NCI-H2227 (cell line): ENCODE results near the gene PRKCE.
"Not testable (repeated sequence)": the region's sequence is repeated elsewhere in the genome, so short reads cannot be mapped to it uniquely, and the experiment has no call there.

ENCODE experiments used
- DNase-seq: peaks from one replicate; lab custom pipeline; 2025; ENCODE audit not compliant: unreplicated experiment; lab: John Stamatoyannopoulos, UW

The PRKCE gene

DNA sequence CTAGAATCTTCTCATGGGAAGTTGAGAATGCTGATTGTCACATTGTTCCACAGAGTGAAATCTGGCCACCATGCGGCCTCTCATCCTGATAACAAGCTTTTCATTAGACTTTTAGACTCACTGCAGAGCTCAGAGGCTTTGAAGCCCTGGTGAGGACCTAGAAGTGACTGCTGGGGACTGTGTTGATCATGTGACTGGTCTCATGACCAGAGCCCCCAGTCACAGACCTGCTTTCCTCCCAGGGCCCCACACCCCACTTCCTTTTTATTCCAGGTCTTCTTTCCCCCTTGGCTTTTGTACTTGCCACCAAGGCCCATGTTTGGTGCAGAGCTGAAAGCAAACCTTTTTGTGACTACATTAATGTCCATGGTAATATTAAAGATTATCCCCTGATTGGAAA is 45.2 kb downstream of the PRKCE start:
- no peak for DNase-seq

DNA sequence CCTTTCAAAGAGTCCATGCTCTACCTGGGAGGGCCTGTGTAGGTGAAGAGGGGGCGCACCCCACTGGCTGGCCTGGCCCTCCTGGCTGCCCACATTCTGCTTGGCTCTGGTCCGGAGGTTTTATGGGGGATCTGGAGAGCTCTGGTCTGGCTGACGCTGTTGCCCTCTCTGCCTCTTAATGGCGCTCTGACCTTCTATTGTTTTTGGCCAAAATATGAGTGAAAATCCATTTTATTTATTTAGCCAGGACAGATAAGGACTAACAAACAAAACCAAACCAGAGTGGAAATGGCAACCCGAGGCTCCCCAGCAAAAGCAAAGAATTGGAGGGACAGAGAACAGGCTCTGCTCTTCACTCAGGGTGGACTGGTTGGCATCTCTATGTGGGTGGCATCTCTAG is 45.7 kb downstream of the PRKCE start:
- no peak for DNase-seq

DNA sequence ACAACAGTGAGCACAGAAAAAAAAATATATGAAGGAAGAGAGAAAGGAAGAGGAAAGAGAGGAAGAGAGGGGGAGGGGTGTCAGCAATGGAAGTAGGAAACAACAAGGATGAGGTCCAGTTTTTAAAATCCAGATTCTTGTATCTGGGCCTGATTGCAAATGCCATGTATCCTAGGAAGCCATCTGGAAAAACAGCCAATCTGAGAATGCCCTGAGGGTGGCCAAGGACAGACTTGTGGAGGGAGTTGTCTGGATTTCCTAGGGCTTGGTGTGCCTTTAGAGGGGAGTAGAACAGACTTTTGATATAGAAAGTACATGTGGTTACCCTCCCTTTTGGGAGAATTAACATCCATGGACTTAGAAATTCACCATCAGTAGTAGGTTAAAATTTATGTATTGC is 47.1 kb downstream of the PRKCE start:
- no peak for DNase-seq

DNA sequence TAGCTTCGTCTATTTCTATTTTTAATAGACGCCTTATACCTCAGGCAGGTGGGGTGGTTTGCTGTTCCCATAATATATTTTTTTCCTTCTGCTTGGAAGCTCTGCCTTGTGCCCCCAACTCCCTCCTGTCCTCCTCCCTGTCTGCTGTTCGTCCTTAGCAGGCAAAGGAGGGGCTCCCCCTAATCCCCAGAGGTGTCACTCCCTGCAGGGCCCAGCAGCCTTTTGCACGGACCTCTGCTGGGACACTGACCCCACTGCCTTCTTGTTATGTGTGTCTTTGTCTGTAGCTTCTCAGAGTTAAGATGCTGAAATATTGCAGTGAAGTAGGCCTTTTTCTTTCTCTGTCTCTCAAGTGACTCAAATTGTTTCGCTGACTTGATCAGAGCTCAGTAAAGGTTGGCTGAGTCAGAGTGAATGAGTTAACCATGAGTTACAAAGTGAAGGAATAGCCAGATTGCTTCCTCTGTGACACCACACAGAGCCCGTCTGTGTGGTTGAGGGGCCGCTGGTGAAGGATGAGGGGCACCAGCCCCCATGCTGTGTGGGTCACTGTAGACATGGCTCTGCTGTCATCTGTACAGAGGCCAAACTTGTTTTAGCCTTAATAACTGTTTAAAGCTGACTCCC is 47.7 kb downstream of the PRKCE start:
- no peak for DNase-seq

DNA sequence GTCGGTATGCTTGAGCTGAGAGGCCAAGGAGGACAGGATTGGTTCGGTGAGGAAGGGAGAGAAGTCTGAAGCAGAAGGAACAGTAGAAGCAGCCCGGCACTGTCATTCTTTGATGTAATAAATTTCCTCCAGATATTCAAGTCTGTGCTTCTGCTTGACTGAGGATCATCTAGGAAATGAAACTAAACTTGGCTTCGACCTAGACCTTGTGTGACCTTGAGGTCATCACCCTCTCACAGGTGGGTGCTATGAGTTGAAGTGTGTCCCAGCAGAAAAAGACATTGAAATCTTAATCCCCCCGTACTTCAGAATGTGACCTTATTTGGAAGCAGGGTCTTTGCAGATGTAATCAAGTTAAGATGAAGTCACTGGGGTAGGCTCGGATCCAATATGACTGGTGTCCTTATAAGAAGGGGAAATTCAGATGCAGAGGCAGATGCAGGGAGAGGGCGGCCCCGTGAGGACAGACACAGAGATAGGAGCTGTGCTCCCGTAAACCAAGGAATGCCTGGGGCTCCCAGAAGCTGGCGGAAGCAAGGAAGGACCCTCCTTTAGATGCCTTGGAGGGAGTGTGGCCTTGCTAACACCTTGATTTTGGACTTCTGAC is 49.0 kb downstream of the PRKCE start:
- DNase-seq, result no peak

DNA sequence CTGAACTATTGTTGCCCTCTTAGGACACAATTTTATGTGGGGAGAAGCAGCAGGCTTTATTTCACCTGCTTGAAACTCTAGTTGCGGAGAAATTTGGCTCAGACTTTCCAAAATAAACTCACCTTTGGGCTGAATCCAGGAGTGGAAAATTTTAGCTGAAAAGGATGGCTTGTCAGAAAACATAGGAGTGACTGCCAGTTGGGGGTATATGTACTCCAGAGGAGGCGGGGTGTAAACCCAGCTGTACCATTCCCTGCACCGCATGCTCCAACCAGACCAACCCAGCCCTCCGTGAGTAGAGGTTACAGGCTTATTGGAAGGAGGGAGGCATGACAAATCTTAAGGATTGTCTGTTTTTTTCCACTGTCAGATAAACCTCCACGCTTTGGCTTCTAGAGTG is 53.8 kb downstream of the PRKCE start:
- DNase-seq, result peak; percentile 62

DNA sequence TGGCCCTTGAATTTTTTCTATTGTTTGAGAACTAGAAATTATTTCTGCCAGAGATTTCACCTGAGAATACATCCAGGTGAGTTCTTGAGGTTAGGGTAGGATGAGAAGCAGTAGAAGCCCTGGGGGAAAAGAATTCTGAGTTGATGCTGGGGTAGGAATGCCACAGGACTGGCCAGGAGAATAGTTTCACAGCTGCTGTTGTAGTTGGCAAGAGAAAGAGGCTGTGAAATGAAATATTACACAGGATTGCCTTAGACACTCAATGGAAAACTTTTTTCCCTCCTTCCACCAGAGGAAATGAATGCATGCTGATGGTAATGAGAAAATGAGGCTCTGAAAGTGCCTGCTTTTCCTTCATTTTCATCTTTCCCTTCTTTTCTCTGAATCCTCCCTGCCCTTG is 54.6 kb downstream of the PRKCE start:
- no peak for DNase-seq

DNA sequence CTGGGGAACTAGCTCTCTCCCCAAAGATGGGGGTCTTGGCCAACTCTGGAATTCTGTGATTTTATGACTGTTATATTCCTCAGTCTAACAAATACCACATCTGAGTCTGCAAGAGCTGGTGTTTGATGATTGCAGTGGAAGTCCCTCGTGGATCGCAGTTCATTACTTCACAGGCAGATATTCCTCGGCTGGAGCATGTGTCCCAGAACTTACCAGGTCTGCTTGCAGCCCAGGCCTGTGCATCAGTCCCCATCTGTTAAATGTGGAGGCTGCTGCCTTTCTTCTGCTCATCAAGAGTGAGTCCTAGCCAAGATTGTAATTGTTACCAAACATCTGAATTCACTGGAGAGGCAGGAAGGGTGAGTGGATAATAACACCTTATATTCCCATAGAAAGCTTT is 55.5 kb downstream of the PRKCE start:
- DNase-seq, result no peak

DNA sequence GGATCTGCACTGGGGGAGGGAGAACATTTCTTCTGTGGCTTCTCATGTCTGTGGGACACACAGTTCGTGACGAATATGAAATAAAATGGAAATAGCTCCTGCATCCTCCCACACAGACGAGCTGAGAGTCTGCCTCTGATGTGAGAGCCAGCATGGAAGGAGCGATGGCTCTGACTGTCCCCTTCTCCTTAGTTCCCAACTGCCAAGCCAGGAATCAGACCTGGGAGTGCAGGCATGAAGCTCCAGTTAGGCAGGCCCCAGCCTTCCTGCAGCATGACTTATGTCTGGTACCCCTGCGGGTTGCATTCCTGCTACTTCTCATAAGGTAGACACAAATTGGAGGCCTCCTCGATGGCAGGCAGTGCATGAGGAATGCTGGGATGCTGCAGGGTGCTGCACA is 56.2 kb downstream of the PRKCE start:
- no peak for DNase-seq

DNA sequence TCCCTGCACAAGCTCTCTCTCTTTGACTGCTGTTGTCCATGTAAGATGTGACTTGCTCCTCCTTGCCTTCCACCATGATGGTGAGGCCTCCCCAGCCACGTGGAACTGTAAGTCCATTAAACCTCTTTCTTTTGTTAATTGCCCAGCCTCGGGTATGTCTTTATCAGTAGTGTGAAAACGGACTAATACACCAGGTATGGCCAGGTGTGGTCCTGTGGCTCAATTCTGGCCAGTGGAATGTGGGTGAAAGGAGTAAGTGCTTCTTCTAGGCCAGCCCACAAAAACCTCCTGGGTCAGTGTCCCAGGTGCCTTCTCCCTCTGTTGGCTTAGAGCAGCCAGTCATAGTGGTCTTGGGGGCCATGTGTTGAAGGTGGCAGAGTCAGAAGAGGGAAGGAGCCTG is 57.0 kb downstream of the PRKCE start:
- DNase-seq, result no peak

DNA sequence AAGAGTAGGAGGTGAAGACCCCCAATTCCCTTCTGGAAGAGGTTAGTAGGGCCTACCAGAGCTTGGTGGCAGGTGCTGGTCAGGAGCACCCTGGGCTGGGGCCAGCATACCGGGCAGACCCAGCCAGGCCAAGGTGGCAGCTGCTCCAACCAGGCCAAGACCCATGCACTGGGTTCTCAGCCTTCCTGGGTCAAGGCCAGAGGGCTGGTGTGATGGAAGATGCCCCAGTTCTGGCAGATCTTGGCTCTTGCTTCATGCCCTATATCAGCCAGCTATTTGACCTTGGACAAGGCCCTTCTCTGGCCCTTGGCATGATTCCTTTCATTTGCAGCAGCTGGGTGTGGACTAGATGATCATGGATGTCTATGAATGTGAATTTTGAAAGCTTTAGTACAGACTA is 57.7 kb downstream of the PRKCE start:
- no peak for DNase-seq

DNA sequence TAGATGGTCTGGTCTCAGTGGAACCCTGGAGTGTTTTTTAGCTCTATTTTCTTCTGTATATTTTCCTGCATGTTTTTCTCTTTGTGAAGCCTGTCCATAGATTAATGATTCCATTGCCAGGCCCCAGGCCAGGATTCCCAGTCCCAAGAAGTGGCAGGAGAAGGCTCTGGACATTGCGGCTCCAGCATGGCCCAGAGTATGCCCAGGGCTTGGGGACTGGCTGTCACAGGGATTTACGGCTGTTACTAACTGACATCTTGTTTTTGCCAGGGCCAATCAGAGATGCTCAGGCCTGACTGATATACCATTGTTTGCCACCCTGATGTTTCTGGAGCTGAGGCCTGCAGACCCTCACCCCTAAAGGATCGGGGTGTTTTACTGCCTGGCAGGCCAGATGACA is 59.0 kb downstream of the PRKCE start:
- no peak for DNase-seq

DNA sequence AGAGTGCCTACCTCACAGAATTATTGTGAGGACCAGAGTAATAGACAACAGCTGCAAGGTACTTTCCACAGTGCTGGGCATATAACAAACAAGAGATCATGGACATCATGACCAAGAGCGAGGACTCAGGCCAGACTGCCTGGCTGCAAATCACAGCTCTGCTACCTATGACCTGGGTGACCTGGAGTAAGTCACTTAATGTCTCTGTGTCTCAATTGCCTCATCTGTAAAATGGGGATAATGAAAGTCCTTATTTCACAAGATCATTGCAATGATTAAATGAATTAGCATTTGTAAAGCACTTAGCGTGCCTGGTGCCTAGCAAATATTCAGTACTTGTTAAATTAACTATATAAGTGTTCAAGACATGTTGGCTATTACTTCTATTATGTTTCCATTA is 59.7 kb downstream of the PRKCE start:
- DNase-seq, result no peak

DNA sequence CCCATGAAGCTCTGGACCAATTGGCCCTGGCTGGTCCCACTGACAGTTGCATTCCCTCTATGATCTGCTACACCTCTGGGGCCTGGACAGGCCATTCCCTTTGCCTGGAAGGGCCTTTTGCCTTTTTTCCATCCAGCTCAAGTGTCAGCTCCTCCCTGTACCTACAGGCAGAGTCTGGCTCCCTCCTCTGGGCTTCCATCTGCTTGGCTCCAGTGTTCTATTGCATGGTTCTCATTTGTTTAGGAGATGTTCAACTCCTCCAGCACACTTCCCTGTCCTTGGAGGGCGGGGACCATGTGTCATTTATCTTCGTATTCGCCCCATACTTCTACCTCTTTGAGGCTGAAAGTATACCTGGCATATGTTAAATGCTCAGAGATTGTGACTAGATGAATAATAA is 61.1 kb downstream of the PRKCE start:
- no peak for DNase-seq

DNA sequence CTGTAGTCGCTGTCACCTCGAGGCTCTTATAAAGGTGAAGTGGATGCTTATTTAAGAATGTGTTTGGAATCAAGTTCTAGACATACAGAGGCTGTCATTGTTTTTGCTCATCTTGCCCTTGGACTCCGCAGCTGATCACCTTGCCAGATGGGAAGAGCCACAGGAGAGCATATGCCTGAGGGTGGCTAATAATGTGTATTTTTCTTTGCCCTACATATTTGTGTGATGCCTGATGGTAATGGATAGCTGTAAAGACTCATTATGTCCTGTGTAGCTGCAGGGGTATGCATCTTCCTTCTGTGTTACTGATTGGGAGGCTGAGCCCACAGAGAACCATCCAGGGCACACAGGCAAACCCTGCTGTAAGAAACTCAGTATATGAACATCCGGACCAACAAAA is 61.7 kb downstream of the PRKCE start:
- DNase-seq, result peak; percentile 44

DNA sequence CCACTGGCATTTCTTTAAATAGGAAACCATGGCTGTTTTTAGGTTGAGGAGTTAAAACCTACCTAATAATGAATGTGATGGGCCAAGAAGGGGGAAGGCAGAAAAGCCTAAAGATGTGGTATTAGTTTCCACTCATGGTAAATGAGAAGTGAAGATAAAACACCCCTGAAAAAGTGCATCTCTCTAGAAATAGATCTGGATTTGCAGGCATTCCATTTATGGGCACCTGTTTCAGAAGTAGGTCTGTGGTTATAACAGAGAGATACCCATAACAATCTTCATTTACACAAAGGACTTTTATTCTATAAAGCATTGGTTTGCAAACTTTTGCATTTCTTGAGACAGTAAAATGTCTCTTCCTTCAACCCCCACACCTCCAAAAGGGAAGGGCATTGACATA is 62.1 kb downstream of the PRKCE start:
- no peak for DNase-seq

DNA sequence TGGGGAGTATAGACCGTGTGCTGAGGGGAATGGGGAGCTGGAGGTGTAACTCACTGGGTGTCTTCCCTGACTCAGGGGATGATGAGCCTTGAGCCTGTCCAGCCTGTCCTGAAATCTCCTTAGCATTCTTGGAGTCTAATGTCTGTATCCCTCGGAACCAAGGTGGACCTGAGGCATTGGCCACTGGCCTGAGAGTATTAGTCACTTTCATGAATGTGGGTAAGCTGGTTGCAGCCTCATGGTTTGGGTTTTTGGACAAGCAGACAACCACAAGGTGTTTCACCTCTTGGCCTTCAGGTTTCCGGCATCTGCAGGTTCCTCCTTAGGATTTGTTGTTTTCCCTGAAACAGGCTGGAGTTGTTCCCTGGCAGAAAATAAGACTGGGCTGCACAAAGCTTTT is 63.2 kb downstream of the PRKCE start:
- no peak for DNase-seq

DNA sequence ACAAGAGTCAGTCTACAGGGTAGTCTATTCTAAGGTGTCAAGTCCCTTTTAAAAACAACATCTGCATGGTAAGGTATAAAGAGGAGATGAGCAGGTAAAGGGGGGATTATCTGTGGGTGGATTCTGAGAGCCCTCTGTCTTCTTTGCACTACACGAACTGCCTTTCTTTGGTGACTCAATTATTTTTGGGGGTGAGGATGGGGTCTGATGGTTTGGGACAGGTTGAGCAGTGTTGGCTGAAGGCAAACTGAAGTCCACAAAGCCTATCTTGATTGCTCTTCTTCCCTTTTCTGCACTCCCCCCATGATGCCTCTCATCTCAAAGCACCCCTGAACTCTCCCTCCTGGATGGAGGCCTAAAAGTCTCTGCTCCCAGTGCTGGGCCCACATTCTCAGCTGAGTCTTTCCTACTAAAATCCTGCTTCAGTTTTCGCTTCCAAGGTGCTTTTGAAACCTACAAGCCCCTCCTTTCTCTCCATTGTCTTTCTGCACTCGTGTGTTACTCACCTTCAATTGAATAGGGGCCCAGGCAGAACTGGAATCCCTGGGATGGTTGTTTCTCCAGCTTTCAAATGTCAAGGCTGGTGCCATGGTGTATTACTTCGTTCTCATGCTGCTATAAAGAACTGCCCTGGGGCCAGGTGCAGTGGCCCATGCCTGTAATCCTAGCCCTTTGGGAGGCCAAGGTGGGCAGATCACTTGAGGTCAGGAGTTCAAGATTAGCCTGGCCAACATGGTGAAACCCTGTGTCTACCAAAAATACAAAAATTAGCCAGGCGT is 64.3 kb downstream of the PRKCE start:
- no peak for DNase-seq

DNA sequence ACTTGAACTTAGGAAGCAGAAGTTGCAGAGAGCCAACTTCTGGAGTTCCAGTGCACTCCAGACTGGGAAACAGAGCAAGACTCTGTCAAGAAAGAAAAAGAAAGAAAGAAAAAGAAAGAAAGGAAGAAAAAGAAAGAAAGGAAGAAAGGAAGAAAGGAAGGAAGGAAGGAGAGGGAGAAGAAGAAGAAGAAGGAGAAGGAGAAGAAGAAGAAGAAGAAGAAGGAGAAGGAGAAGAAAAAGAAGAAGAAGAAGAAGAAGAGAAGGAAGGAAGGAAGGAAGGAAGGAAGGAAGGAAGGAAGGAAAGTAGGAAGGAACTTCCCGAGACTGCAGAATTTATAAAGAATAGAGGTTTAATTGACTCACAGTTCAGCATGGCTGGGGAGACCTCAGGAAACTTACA is 65.0 kb downstream of the PRKCE start:
- DNase-seq, result not testable (repeated sequence)

DNA sequence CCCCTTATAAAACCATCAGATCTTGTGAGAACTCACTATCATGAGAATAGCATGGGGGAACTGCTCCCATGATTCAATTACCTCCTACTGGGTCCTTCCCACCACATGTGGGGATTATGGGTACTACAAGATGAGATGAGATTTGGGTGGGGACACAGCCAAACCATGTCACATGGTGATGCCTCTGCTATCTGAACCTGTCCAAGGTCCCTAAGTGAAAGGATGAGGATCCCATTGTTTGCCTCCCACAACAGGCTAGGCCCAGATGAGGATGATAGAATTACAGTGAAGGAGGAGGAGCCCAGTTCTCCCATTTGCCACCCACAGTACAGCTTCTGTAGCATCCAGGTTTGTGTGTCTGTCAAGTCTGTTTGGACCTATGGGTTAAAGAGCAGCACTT is 65.4 kb downstream of the PRKCE start:
- DNase-seq, result no peak

DNA sequence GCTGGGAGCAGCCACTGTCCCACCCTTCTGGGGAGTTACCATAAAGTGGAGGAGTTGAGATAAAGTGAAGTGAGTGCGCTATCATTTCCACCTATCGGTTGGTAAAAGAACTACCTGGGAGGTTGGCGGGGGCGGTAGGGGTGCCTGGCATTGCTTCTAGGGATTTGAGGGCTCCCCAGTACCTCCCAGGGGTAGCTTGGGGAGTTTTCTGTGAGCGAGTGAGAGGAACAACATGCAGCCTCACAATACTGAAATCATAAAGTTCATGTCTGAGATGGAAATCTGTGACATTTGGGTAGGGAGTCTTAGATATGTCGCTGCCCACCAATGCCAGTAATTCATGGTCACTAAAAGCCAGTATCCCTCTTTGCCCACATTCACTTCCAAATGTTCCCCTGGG is 68.7 kb downstream of the PRKCE start:
- DNase-seq, result no peak

DNA sequence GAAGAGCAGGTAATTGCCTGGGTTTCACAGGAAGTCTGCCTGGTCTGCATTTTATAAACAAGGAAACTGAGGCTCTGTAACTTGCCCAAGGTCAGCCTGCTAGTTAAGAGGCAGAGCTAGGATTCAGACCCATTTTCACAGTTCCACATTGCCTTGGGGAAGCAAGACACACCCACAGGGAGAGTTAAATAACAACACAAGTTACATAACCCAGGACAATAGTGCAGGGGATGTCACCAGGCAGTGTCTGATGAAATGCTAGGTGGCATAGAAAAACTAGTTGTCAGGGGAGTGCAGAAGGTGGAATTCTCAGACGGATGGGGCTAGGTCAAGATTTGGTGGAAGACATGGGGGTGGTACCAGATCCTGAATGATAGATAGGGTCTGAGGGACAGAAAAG is 69.7 kb downstream of the PRKCE start:
- DNase-seq, result no peak

DNA sequence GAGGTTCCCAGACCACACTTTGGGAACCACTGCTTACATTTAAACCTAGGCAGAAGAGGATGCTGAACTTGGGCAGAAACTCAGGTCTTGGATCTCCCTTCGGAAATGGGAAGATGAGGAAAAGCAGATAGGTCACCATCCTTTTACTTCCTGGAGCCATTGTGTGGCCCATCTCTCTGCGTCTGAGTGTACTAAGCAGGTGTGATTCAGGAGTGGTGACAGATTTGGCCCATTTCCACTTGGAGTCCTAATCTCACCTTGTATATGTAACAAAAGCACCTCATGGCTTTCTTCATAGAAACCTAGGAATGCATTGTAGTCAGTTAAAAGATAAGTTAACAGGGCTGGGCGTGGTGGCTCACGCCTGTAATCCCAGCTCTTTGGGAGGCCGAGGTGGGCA is 71.0 kb downstream of the PRKCE start:
- DNase-seq, result no peak
